HG03378 (cell line): ENCODE results near the gene TUFT1.

Source experiments
- ATAC-seq: cut with Tn5 transposase; IDR thresholded peaks from one replicate; pipeline ENCODE4 v1.9.1; 2021; ENCODE audit warnings: mild to moderate bottlenecking, moderate library complexity; ENCODE audit not compliant: unreplicated experiment

TUFT1 gene

DNA sequence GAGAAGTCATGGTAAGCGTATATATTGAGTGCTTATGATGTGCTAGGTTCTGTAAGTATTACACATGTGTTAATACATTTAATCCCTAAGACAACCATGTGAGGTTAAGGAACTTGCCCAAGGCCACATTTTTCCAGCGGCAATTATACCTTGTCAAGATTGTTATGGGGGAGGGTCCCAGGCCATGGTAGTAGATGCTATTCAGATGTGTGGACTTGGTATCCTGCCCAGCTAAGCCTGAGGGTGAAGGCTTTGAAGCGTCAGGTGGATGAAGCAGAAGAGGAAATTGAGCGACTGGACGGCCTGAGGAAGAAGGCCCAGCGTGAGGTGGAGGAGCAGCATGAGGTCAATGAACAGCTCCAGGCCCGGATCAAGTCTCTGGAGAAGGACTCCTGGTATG, 3.6 kb upstream of the TUFT1 start:
- no peak for ATAC-seq

DNA sequence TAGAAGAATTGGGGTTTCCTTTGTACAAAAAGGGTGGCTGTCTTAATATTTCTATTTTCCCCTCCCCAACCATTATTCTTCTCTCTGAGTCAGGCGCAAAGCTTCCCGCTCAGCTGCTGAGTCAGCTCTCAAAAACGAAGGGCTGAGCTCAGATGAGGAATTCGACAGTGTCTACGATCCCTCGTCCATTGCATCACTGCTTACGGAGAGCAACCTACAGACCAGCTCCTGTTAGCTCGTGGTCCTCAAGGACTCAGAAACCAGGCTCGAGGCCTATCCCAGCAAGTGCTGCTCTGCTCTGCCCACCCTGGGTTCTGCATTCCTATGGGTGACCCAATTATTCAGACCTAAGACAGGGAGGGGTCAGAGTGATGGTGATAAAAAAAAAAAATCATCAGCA, 3.0 kb upstream of the TUFT1 start:
- no peak for ATAC-seq

DNA sequence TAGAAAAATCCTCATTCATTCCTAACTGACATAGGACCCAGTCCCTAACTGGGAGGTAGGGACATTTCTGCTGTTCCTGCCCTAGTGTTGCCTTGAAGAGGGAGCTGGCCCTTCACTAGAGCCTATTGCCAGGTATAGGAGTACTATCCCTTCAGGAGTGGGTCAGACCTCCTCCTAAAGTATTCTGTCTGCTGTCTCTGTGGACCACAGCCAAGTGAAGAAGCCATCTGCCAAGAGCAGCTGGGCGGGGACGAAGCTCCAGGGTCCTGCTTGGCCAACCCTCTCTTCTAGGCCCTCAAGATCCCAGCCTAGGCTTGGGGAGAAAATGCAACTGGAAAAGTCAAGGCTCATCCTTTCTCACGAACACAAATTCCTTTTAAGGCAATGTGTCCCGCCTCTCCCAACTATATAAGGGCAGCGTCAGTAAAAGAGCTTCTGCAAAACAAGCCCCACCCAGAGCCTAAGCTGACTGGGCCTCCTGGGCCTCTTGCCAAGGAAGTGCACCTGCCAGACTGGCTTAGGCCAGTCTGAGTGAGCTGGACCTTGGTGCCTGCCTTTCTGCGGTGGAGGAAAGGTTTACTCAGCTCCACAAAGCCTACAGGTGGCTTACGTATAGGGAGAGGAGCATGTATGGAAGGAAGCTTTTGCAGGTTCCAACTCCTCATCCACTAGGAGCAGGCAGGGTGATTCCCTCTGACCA, 638 bp upstream of the TUFT1 start:
- ATAC-seq, result peak; percentile 51

DNA sequence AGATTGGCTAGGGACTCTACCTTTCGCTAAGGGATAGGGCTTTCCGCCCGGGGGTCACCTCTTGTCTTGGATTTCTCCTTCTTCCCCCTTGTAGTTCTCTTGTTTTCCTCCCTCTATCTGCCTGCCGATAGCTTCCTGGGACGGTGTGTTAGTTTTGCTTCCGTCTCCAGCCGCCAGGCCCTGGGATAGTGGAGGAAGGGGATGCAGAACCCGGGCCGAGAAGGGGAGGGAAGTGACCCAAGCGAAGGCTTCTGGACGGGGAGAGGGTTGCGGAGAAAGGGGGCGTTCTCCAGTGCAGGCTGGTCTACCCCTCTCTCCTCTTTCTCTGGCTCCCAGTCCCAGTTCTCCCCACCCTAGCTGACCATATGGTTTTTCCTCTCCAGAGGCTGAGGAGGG, 871 bp downstream of the TUFT1 start:
- ATAC-seq, result no peak

DNA sequence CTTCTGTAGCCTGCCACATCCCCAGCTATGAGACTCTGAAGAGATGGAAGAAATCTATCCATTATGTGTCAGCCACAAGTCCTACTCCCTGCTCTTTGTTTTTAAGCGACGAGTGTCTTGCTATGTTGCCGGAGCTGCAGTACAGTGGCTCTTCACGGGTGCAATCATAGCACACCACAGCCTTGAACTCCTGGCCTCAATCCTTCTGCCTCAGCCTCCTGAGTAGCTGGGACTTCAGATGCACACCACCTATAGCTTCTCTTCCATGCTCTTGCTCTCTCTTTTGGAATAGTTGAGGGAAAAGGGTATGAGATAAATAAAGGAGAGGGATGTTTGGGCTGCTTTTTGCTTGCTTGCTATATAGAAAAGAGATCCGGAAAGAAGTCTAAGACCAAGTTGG, 1.6 kb downstream of the TUFT1 start:
- ATAC-seq, result no peak

DNA sequence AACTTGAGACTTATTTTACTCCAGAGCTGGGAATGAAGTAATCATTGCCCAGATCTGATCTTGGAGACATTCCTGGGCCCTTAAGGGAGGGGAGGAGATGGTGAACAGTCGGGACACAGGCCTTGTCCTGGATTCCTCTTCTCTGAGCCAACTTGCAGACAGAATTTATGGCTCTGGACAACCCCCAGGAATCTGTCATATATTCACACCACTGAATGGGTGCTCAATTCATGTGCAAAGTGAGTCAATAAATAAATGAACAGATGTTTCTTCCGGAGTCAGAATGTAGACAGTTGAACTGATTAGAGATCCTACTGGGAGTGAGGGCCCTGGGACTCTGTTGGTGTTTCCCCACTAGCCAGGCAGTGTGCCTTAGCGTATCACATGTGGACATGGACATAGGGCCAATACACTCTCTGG, 2.6 kb downstream of the TUFT1 start:
- no peak for ATAC-seq

DNA sequence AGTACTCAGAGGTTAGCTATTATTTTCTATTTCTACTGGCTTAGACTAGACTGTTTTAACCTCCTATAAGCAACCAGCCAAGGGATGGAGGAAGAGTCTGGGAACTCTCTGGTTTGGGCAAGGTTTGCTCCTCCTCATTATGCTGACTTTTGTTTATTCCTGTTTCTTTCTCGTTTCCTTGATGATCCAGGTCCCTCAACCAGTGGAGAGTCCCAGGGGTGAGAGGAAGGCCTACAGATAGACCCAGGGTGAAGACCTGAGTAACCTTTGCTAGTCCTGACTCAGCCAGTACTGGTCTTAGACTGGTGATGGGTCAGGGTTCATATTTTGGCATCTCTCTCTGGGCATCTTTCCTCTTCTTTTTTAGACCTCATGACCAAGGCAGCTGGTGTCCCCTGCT, 5.4 kb downstream of the TUFT1 start:
- ATAC-seq, result no peak

DNA sequence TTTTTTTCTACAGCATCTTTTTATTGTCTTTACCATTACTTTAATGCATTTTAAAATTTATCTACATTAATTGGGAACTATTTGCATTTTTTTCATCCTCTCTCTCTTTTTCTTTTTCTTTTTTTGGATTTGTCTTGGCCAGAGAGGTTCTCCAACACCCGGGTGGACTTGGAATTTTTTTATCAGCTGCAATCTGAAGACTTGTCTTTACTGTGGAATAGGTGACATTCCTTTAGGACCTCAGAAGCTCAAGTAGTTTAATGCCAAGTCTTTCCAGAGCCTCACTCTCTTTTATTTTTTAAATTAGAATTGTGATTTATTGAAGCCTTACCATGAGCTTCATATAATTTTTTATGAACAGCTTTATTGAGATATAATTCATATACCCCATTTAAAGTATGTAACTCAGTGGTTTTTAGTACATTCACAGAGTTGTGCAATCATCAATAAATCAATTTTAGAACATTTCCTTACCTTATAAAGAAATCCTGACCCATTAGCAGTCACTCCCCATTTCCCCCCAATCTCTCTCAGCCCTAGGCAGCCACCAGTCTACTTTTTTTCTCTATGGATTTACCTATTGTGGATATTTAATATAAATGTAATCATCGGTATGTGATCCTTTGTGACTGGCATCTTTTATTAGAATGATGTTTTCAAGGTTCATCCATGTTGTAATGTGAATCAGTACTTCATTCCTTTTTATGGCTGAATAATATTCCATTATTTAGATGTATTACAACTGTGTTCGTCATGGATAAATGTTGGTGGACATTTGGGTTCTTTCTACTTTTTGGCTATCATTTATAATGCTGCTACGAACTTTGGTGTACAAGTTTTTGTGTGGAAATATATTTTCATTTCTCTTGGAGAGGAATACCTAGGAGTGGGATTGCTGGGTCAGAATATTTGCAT, 6.2 kb downstream of the TUFT1 start:
- ATAC-seq, result no peak

DNA sequence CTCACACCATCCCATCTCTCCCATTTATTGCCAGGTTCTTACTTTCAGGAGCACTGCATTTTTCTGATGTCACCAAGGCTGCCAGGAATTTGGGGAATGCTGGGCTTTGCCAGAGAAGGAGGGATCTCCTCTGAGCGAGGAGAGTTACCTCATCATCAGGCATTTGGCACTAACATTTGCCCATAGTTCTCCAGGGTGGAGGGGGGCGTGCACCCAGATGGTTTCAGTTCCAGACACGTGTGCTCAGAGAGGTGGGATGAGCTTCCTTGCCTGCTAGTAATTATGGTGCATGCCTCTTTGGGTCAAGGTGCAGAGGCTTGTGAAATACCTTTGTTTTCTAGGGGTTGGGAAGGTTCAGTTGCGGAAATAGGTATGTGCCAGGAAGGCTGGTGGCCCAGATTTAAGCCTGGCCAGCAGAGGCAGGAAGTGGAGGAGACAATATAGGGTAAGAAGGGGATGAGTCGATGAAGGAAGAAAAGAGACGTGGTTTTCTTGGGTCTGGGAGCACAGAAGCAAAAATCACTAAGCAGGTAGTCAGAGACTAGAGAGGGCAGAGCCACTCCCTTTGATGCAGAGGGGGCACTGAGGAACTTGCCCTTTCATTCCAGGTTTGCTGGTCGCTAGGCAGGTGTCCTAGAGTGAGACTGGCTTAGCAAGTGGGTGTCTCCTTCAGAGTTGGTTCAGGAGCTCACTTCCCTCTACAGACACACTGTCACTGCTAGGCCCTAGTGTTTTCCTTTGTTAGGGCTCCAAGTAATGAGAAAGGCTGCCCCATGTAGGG, 7.2 kb downstream of the TUFT1 start:
- ATAC-seq, result no peak

DNA sequence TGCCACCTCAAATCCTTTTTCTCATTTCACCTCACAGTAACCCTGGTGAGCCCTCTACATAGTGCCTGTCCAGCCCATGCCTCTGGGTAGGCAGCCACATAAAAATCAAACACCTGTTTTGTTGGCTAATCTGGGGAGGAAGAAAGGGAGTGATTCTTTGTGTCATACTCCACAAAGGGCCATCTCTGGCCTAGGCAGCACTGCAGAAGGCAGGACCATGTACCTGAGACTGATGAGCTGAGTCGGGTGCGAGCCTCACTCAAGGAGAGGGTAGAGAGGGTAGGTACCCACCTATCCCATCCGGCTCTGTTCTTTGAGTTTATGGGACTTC, 7.8 kb downstream of the TUFT1 start:
- ATAC-seq, result no peak

DNA sequence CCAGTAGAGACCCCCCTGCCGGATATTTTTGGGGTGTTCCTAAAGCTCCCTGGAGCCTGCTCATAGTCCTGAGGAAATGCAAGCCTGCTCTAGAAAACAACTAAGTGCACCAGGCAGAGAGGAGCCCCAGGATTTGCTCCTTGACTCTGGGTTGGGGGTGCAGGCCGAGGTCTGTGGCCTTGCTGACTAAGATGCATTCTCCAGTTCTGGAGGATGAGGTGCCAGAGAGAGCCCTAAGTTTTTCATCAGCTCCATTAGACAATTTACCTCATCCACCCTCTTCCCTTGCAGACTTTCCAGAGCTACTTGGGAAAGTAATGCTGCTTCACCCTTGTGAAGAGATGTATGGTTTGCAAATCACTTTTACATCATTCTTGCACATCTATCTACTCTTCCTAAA, 9.1 kb downstream of the TUFT1 start:
- no peak for ATAC-seq

DNA sequence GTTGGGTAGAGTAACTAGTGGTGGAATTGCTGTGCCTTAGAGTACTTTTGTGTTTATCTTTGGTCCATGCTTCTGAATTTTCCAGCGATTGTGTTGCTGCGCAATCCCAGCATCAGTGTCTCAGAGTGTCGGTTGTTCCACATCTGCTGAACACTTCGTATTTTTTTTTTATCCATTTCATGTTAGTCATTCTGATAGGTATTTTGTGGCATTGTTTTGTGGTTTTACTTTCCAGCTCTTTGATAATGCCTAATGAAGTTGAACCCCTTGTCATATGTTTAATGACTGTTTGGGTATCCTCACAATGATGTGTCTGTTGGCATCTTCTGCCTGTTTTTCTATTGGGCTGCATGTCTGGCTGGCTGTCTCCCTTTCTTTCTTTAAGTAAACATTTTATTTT, 13.6 kb downstream of the TUFT1 start:
- ATAC-seq, result no peak

DNA sequence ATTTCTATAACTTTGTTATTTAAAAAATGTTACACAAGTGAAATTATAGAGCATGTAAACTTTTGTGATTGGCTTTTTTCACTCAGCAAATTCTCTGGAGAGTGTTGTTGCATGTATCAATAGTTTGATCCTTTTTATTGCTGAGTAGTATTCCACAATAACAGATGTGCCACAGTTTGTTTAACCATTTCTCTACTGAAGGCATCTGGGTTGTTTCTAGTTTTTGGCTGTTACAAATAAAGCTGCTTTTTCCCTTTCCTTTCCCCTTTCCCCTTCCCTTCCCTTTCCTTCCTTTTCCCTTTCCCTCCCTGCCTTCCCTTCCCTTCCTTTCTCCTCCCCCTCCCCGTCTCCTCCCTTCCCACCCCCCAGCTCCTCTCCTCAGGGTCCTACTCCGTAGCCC, 15.9 kb downstream of the TUFT1 start:
- no peak for ATAC-seq

DNA sequence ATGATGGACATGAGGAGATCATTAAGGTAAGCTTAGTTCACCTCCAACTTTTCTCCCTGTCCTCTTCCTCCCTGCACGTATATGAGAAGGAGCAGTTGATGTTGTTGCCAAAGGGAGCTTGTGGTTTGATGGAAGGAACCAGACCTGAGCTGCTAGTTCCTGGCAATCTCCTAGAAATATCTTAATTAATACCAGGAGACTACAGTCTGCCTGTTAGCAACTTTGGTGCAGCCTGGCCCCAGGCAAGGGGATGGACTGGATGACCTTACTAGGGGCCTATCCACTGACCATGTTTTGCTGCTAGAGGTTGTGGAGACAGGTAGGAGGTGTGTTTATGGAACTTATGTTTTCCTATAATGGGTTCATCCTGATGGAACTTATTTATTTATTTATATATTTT, 22.6 kb downstream of the TUFT1 start:
- ATAC-seq, result no peak

DNA sequence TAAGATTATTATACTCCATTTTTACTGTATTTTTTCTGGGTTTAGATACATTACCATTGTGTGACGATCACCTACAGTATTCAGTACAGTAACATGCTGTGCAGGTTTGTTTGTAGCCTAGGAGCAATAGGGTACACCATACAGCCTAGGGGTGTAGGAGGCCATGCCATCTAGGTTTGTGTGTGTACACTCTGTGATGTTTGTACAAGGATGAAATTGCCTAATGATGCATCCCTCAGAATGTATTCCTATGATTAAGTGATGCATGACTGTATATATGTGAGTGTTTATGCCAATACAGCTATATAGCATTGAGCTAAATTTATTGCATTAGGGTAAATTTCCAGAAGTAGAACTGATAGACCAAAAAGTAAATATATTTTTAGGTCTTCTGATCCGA, 23.3 kb downstream of the TUFT1 start:
- ATAC-seq, result no peak

DNA sequence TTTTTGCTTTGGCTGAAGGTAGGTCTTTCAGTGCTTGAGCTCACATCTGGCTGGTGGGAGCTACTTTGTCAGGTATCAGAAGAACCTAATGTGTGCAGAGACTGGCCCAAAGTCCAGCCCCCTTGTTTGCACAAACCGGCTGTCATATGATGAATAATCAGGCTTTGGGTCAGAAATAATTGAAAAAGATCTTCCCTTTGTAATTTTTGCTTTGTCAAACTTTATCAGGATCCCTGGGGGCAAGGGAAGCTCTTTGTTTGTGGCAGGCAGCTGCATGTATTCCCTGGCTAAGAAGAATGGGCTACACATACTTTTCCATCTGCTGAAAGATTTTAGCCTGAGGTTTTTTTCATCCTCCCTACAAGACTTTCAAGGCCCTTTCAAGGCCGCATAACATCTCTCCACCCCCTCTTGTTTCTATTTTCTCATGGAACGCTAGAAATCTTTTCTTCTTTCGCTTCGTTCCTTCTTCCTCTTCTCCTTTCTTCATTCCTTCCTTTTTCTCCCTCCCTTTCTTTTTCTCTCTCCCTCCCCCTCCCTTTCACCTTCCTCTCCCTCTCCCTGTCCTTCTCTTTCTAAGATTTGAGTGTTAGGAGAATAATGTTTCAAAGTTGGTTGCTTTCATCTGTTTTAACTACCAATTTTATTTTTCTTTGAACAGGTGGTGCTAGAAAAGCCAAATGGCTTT, 25.5 kb downstream of the TUFT1 start:
- ATAC-seq, result no peak

DNA sequence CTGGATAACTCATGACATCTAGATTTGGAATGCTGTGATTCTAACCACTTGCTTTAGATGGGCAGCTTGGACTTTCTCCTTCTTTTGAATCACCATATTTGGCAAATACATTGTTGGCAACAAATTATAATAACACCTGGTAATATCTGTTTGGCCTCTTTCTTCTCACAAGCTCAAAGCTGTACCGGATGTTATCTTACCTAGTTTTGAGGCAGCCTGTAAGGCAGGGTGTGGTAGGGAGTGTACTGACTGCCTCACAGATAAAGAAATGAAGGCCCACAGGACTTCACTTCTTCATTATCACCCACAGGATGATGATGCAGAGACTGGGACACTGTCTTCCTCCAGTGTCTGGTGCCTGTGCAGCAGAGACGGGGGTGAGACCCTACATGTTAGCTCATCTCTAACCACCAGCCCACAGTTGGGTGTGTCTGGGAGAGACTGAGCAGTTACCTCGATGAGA, 28.5 kb downstream of the TUFT1 start:
- ATAC-seq, result no peak

DNA sequence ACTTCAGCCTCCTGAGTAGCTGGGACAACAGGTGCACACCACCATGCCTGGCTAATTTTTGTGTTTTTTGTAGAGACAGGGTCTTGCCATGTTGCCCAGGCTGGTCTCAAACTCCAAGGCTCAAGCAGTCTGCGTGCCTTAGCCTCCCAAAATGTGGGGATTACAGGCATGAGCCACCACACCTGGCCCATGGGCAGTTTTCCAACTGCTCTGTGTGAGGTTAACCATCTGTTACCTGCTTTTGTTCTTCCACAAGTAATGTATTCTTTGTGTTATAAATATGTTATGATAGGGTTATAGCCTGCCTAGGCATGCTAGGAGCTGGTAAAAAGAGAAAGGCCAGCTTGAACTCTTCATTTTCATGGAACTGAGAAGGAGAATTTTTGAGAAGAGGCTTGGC, 30.7 kb downstream of the TUFT1 start:
- no peak for ATAC-seq

DNA sequence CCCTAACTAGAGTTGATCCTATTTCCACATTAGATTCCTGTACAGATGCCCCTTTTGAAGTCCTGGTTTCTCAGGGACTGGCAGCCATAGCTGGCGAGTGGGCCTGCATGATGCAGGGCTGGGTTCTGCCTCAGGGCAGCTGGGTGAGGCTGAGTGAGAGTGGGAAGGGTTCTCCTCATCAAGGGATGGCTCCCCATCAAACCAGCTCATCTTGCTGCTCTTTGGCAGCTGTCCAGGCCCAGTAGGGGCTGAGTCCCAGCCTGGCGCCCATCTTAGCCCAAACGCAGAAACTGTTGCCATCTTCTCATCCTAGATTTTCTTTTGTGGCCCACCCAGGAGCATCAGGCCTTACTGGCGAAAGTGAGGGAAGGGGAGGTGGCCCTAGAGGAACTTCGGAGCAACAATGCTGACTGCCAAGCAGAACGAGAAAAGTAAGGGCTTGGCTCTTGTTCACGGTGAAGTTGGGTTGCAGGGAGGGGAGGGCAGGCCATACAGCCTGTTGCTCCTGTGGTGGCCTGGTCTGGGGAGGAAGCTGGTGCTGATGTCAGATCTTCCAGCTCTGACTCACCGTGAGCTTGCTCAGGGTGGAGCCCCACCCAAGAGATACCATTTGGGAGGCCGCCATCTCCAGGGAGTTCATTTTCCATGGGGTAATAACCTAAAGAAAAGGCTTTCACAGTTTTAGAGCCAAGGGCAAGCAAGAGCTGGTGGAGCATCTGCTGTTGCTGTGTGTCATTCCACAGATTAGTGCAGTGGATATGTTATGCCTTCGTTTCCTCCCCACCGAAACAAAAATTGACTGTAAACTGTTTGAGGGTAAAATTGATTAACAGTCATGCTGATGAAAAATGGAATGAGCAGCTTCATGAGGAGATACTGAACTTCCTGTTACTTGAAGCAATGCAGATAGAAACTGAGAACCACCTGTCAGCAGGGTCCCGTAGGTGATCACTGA, 34.7 kb downstream of the TUFT1 start:
- no peak for ATAC-seq

DNA sequence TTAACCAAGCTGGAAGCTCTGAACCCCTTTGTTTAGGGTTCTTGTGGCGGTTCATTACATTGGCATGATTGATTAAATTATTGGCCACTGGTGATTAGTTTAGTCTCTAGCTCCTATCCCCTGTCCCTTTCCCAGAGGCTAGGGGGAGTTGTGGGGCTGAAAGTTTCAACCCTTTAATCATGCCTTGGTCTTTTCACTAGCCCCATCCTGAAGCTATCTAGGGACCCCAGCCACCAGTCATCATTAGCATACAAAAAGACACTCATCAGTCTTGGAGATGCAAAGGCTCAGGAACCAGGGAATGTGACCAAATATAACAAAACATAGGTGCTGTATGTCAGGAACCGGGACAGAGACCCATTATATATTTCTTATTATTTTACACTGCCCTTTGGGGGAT, 37.1 kb downstream of the TUFT1 start:
- no peak for ATAC-seq
